SK-N-SH treated with all-trans-retinoic acid at 6 μM for 48 hours (cell line): ENCODE data around the gene PKMYT1.

Source experiments
- ATAC-seq: fragments of 200-7000 bp; cut with Tn5 transposase; 3 replicates; pipeline ENCODE4 v1.9.1; 2020; ENCODE audit warnings: mild to moderate bottlenecking, moderate library complexity
- ARNTL ChIP-seq: fragments of 450-650 bp; formaldehyde crosslinking; IDR thresholded peaks from 2 replicates; pipeline ENCODE4 v1.5.0; 2020; ENCODE audit warnings: low read depth, mild to moderate bottlenecking, moderate library complexity, borderline replicate concordance
- BACH2 ChIP-seq: fragments of 250-450 bp; sonication (Bioruptor Pico); IDR thresholded peaks from 2 replicates; pipeline ENCODE4 v1.9.0; 2021; ENCODE audit warnings: mild to moderate bottlenecking, borderline replicate concordance
- CSDC2 ChIP-seq: fragments of 250-450 bp; sonication (Bioruptor Pico); IDR thresholded peaks from 2 replicates; pipeline ENCODE4 v1.5.0; 2020; ENCODE audit warnings: mild to moderate bottlenecking, moderate library complexity
- CSRNP3 ChIP-seq: fragments of 250-450 bp; sonication (Bioruptor Pico); IDR thresholded peaks from 2 replicates; pipeline ENCODE4 v1.5.1; 2021; ENCODE audit warnings: mild to moderate bottlenecking, moderate library complexity
- ESRRG ChIP-seq: fragments of 250-450 bp; sonication (Bioruptor Pico); IDR thresholded peaks from 2 replicates; pipeline ENCODE4 v1.6.1; 2021; ENCODE audit warnings: mild to moderate bottlenecking
- GLIS3 ChIP-seq: fragments of 250-450 bp; sonication (Bioruptor Pico); IDR thresholded peaks from 2 replicates; pipeline ENCODE4 v1.5.0; 2020; ENCODE audit warnings: mild to moderate bottlenecking, moderate library complexity
- ISL1 ChIP-seq: fragments of 250-450 bp; sonication (Bioruptor Pico); IDR thresholded peaks from 2 replicates; pipeline ENCODE4 v2.1.2; 2022; ENCODE audit warnings: mild to moderate bottlenecking, moderate library complexity
- OSR1 ChIP-seq: fragments of 250-450 bp; sonication (Bioruptor Pico); IDR thresholded peaks from 2 replicates; pipeline ENCODE4 v1.8.0; 2022; ENCODE audit warnings: moderate library complexity, mild to moderate bottlenecking, inconsistent platforms
- POU6F1 ChIP-seq: fragments of 250-450 bp; sonication (Bioruptor Pico); IDR thresholded peaks from 2 replicates; pipeline ENCODE4 v1.8.0; 2021; ENCODE audit warnings: low read depth, mild to moderate bottlenecking, moderate library complexity, borderline replicate concordance
- PPARA ChIP-seq: fragments of 250-450 bp; sonication (Bioruptor Pico); IDR thresholded peaks from 2 replicates; pipeline ENCODE4 v1.5.0; 2020; ENCODE audit warnings: mild to moderate bottlenecking, borderline replicate concordance
- RARB ChIP-seq: fragments of 250-450 bp; sonication (Bioruptor Pico); IDR thresholded peaks from 2 replicates; pipeline ENCODE4 v1.8.0; 2021; ENCODE audit warnings: mild to moderate bottlenecking, moderate library complexity
- SNAI2 ChIP-seq: fragments of 250-450 bp; sonication (Bioruptor Pico); IDR thresholded peaks from 2 replicates; pipeline ENCODE4 v1.5.0; 2020; ENCODE audit warnings: mild to moderate bottlenecking, moderate library complexity
- TOX ChIP-seq: fragments of 250-450 bp; sonication (Bioruptor Pico); IDR thresholded peaks from 2 replicates; pipeline ENCODE4 v1.8.0; 2021; ENCODE audit warnings: mild to moderate bottlenecking, moderate library complexity, borderline replicate concordance
- TSHZ2 ChIP-seq: fragments of 250-450 bp; sonication (Bioruptor Pico); IDR thresholded peaks from 2 replicates; pipeline ENCODE4 v1.5.0; 2020; ENCODE audit warnings: mild to moderate bottlenecking, moderate library complexity
- ZC3H10 ChIP-seq: fragments of 250-450 bp; sonication (Bioruptor Pico); IDR thresholded peaks from 2 replicates; pipeline ENCODE4 v1.5.1; 2021; ENCODE audit warnings: mild to moderate bottlenecking, moderate library complexity
- ZFP3 ChIP-seq: fragments of 250-450 bp; sonication (Bioruptor Pico); IDR thresholded peaks from 2 replicates; pipeline ENCODE4 v1.5.0; 2020; ENCODE audit warnings: mild to moderate bottlenecking, moderate library complexity
- ZFP30 ChIP-seq: fragments of 450-650 bp; formaldehyde crosslinking; IDR thresholded peaks from 2 replicates; pipeline ENCODE4 v1.5.0; 2022; ENCODE audit warnings: mild to moderate bottlenecking, moderate library complexity
- ZNF565 ChIP-seq: fragments of 450-650 bp; formaldehyde crosslinking; conservative IDR thresholded peaks from 2 replicates; pipeline ENCODE4 v1.5.0; 2020; ENCODE audit warnings: low read depth, mild to moderate bottlenecking, moderate library complexity
- ZNF70 ChIP-seq: fragments of 450-650 bp; formaldehyde crosslinking; IDR thresholded peaks from 2 replicates; pipeline ENCODE4 v1.5.0; 2020; ENCODE audit warnings: mild to moderate bottlenecking, moderate library complexity
- ZNF8 ChIP-seq: fragments of 450-650 bp; formaldehyde crosslinking; IDR thresholded peaks from 2 replicates; pipeline ENCODE4 v1.5.0; 2020; ENCODE audit warnings: mild to moderate bottlenecking, moderate library complexity
- TF ChIP-seq, protein P1 (sequence below): fragments of 250-450 bp; sonication (Bioruptor Pico); IDR thresholded peaks from 2 replicates; pipeline ENCODE4 v1.8.0; 2020; ENCODE audit warnings: mild to moderate bottlenecking, moderate library complexity, borderline replicate concordance
- TF ChIP-seq, protein P2 (sequence below): fragments of 250-450 bp; sonication (Bioruptor Pico); IDR thresholded peaks from 2 replicates; pipeline ENCODE4 v1.5.1; 2020; ENCODE audit warnings: low read depth, mild to moderate bottlenecking, moderate library complexity

The PKMYT1 gene

DNA sequence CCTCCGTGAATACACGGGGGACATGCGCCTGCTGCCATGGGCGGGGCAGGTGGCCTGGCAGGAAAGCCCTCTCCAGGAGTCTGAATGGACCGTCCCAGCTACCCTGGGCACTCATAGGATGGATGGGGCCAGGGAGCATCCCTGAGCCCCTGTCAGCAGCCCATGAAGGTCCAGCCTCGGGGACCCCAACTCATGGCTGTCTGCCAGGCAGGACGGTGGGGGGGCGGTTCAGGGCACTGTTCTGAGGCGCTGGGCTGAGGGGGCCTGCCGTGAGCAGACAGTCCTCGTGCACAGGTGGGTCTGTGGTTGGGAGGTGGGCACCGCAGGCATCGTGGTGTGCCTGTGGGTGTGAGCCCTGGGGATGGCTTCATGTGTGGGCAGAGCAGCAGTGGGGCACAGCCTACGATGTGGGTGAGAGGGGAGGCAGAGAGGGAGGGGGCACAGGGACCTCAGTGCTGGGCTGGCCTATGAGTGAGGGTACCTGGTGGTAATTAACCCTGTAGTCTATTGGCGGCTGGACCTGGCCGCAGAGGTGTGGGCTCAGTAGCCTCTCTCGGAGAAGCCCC lies 6.5 kb upstream of the PKMYT1 start:
- TF ChIP-seq OSR1 (CRISPR knock-in tag) (no peak), ISL1 (CRISPR knock-in tag) (no peak), POU6F1 (CRISPR knock-in tag) (no peak), ZNF70 (CRISPR knock-in tag) (no peak), ARNTL (CRISPR knock-in tag) (no peak), SNAI2 (no peak), CSDC2 (CRISPR knock-in tag) (no peak), ESRRG (CRISPR knock-in tag) (no peak), ZNF8 (CRISPR knock-in tag) (no peak), ZNF565 (CRISPR knock-in tag) (no peak)
- ATAC-seq: no peak

GRCh38 chr16:2985893-2986355 lies 5.7 kb upstream of the PKMYT1 start:
- TF ChIP-seq TSHZ2 (no peak), BACH2 (CRISPR knock-in tag) (no peak), ISL1 (CRISPR knock-in tag) (no peak), ZNF70 (CRISPR knock-in tag) (no peak), PPARA (CRISPR knock-in tag) (no peak), ZNF565 (CRISPR knock-in tag) (no peak), SNAI2 (no peak), ZC3H10 (no peak), ZFP30 (CRISPR knock-in tag) (no peak), POU6F1 (CRISPR knock-in tag) (no peak), OSR1 (CRISPR knock-in tag) (no peak), ESRRG (CRISPR knock-in tag) (no peak), ZNF8 (CRISPR knock-in tag) (no peak), RARB (no peak)
- TF ChIP-seq, protein P1, sequence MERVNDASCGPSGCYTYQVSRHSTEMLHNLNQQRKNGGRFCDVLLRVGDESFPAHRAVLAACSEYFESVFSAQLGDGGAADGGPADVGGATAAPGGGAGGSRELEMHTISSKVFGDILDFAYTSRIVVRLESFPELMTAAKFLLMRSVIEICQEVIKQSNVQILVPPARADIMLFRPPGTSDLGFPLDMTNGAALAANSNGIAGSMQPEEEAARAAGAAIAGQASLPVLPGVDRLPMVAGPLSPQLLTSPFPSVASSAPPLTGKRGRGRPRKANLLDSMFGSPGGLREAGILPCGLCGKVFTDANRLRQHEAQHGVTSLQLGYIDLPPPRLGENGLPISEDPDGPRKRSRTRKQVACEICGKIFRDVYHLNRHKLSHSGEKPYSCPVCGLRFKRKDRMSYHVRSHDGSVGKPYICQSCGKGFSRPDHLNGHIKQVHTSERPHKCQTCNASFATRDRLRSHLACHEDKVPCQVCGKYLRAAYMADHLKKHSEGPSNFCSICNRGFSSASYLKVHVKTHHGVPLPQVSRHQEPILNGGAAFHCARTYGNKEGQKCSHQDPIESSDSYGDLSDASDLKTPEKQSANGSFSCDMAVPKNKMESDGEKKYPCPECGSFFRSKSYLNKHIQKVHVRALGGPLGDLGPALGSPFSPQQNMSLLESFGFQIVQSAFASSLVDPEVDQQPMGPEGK (CRISPR knock-in tag): no peak
- TF ChIP-seq, all 23 proteins: peak for 0
- ATAC-seq: no peak

DNA sequence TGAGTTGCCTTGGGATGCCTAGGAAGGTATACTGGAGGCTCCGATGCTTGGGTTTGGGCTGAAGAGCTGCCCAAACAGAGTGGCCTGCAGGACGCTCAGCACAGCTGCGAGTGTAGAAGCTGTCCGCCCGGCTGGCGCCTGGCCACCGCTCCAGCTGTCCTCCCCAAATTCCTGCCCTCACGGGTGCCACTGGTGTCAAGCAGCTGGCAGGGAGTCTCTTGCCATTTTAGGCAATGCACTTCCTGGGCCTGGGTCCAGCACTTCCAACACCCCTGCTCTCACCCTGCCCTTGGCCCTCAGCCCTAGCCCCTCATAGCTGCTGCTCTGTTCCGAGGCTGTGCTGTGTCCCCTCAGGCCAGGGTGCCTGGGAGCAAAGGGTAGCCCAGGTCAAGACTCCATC lies 5.2 kb upstream of the PKMYT1 start:
- ATAC-seq: no peak
- no peak for TF ChIP-seq ARNTL (CRISPR knock-in tag)
- TF ChIP-seq OSR1 (CRISPR knock-in tag): no peak
- no peak for TF ChIP-seq TOX (CRISPR knock-in tag)
- no peak for TF ChIP-seq BACH2 (CRISPR knock-in tag)
- no peak for TF ChIP-seq POU6F1 (CRISPR knock-in tag)
- TF ChIP-seq ZFP3 (CRISPR knock-in tag): no peak
- TF ChIP-seq ZNF565 (CRISPR knock-in tag): no peak
- TF ChIP-seq CSRNP3 (CRISPR knock-in tag): no peak
- TF ChIP-seq PPARA (CRISPR knock-in tag): no peak
- no peak for TF ChIP-seq GLIS3 (CRISPR knock-in tag)
- no peak for TF ChIP-seq ZC3H10
- TF ChIP-seq, protein P2, sequence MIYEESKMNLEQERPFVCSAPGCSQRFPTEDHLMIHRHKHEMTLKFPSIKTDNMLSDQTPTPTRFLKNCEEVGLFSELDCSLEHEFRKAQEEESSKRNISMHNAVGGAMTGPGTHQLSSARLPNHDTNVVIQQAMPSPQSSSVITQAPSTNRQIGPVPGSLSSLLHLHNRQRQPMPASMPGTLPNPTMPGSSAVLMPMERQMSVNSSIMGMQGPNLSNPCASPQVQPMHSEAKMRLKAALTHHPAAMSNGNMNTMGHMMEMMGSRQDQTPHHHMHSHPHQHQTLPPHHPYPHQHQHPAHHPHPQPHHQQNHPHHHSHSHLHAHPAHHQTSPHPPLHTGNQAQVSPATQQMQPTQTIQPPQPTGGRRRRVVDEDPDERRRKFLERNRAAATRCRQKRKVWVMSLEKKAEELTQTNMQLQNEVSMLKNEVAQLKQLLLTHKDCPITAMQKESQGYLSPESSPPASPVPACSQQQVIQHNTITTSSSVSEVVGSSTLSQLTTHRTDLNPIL (CRISPR knock-in tag): no peak
